Ureter (tissue), 1 donor: ENCODE results near the gene TRPC6. TPM values are rescaled to one million over a fixed set of nuclear protein-coding genes. Genes with fewer than 3 reads are reported as not detected.
"Not testable (repeated sequence)": the region's sequence is repeated elsewhere in the genome, so short reads cannot be mapped to it uniquely, and the experiment has no call there.

ENCODE experiments used
- DNase-seq: peaks from one replicate; pipeline ENCODE4 v3.0.0-alpha.2; 2020; ENCODE audit warnings: low spot score
- total RNA-seq: library from RNA; stranded (reverse); gene quantifications from one replicate; pipeline ENCODE4 v1.2.4, GENCODE V29; 2023
- donor health status: DM: yes; HTN: yes; CAD: no.

TRPC6 gene
- total RNA-seq, 1 donor from 2014 or later = 5.8 TPM

GRCh38 chr11:101448881-101449442 lies 134.8 kb downstream of the TRPC6 start:
- DNase-seq = no peak

GRCh38 chr11:101446726-101447125 lies 137.1 kb downstream of the TRPC6 start:
- DNase-seq = no peak

- DNase-seq = no peak
These were observed 137.6 kb downstream of the TRPC6 start for GRCh38 chr11:101446238-101446637.

GRCh38 chr11:101445761-101446160 lies 138.0 kb downstream of the TRPC6 start:
- DNase-seq = no peak

- no peak for DNase-seq
These were observed 139.0 kb downstream of the TRPC6 start for GRCh38 chr11:101444851-101445250.

- peak; percentile 53 for DNase-seq
These were observed 139.6 kb downstream of the TRPC6 start for GRCh38 chr11:101444164-101444563.

GRCh38 chr11:101442936-101443521 lies 140.8 kb downstream of the TRPC6 start:
- no peak for DNase-seq

- no peak for DNase-seq
These were observed 141.6 kb downstream of the TRPC6 start for GRCh38 chr11:101442171-101442570.

GRCh38 chr11:101441747-101442146 lies 142.1 kb downstream of the TRPC6 start:
- DNase-seq = peak; percentile 47

GRCh38 chr11:101439488-101439887 lies 144.3 kb downstream of the TRPC6 start:
- DNase-seq = no peak

- DNase-seq = not testable (repeated sequence)
These were observed 145.1 kb downstream of the TRPC6 start for GRCh38 chr11:101438708-101439107.

GRCh38 chr11:101438126-101438525 lies 145.7 kb downstream of the TRPC6 start:
- no peak for DNase-seq

- peak; percentile 46 for DNase-seq
These were observed 147.2 kb downstream of the TRPC6 start for GRCh38 chr11:101436511-101437142.

GRCh38 chr11:101435408-101435973 lies 148.3 kb downstream of the TRPC6 start:
- DNase-seq = no peak

GRCh38 chr11:101434026-101434643 lies 149.7 kb downstream of the TRPC6 start:
- no peak for DNase-seq

GRCh38 chr11:101433151-101433550 lies 150.7 kb downstream of the TRPC6 start:
- no peak for DNase-seq

- DNase-seq = no peak
These were observed 153.9 kb downstream of the TRPC6 start for GRCh38 chr11:101429703-101430540.

- no peak for DNase-seq
These were observed 154.9 kb downstream of the TRPC6 start for GRCh38 chr11:101428918-101429317.

GRCh38 chr11:101407324-101407723 lies 176.5 kb downstream of the TRPC6 start:
- no peak for DNase-seq
